ENCODE measurements around the gene ESPN.
A peak's percentile ranks its signal among the peaks of the same experiment; 100 is the strongest.

Gene ESPN

GRCh38 chr1:6471086-6471969 is 46.8 kb downstream of the ESPN start:
- DNase-seq (ENCODE audit: low read depth) = no peak
- TF ChIP-seq CTCF (IDR thresholded peaks at IDR 0.05; ENCODE audit: insufficient read depth, low read depth, low read length, missing control alignments) = no peak
- no peak overlapping the region for H3K4me3 ChIP-seq (ENCODE audit: low read depth, low read length)

GRCh38 chr1:6471970-6472368 is 47.4 kb downstream of the ESPN start:
- DNase-seq (ENCODE audit: low read depth) = no peak
- no peak overlapping the region for H3K4me3 ChIP-seq (ENCODE audit: low read depth, low read length)
- no peak for TF ChIP-seq CTCF (IDR thresholded peaks at IDR 0.05; ENCODE audit: insufficient read depth, low read depth, low read length, missing control alignments)

- DNase-seq (ENCODE audit: low read depth) = no peak
- no peak overlapping the region for H3K4me3 ChIP-seq (ENCODE audit: low read depth, low read length)
Observed at GRCh38 chr1:6472391-6472790, 47.8 kb downstream of the ESPN start.

GRCh38 chr1:6473156-6473555 is 48.6 kb downstream of the ESPN start:
- no peak overlapping the region for H3K4me3 ChIP-seq (ENCODE audit: low read depth, low read length)
- TF ChIP-seq CTCF (IDR thresholded peaks at IDR 0.05; ENCODE audit: insufficient read depth, low read depth, low read length, missing control alignments) = no peak
- DNase-seq (ENCODE audit: low read depth) = no peak

More at GRCh38 chr1:6472391-6472790, 47.8 kb downstream of the ESPN start:
- TF ChIP-seq CTCF (IDR thresholded peaks at IDR 0.05; ENCODE audit: insufficient read depth, low read depth, low read length, missing control alignments) = peak; percentile 31

GRCh38 chr1:6473974-6474814 is 49.6 kb downstream of the ESPN start:
- TF ChIP-seq CTCF (IDR thresholded peaks at IDR 0.05; ENCODE audit: insufficient read depth, low read depth, low read length, missing control alignments) = no peak
- H3K4me3 ChIP-seq (ENCODE audit: low read depth, low read length) = no peak overlapping the region
- DNase-seq (ENCODE audit: low read depth) = no peak

- H3K4me3 ChIP-seq (ENCODE audit: low read depth, low read length) = no peak overlapping the region
- TF ChIP-seq CTCF (IDR thresholded peaks at IDR 0.05; ENCODE audit: insufficient read depth, low read depth, low read length, missing control alignments) = no peak
- no peak for DNase-seq (ENCODE audit: low read depth)
Observed at GRCh38 chr1:6474815-6475282, 50.3 kb downstream of the ESPN start.

Data from GM12865 (cell line).